HepG2 (cell line): ENCODE results near the gene SUPT6H. TPM values are rescaled to one million over a fixed set of nuclear protein-coding genes. Genes with fewer than 3 reads are reported as not detected.
A peak's percentile ranks its signal among the peaks of the same experiment; 100 is the strongest.

Experiments used
- ATF2 ChIP-seq: sonication (generic); formaldehyde crosslinking; IDR thresholded peaks from 2 replicates; pipeline ENCODE4 v1.4.0; 2020; ENCODE audit warnings: missing genetic modification reagents
- FIP1L1 ChIP-seq: fragments of 200-400 bp; formaldehyde crosslinking; IDR thresholded peaks from 2 replicates; pipeline ENCODE4 v1.6.1; 2018; ENCODE audit warnings: low read depth, mild to moderate bottlenecking, low read length, moderate library complexity, borderline replicate concordance; ENCODE audit not compliant: insufficient read depth
- HDAC2 ChIP-seq: sonication (generic); formaldehyde crosslinking; IDR thresholded peaks from 2 replicates; pipeline ENCODE4 v1.4.0; 2020; ENCODE audit warnings: missing genetic modification reagents
- HMGXB3 ChIP-seq: sonication (generic); formaldehyde crosslinking; IDR thresholded peaks from 2 replicates; pipeline ENCODE4 v1.4.0; 2020; ENCODE audit warnings: missing genetic modification reagents, borderline replicate concordance
- HNF4A ChIP-seq: sonication (generic); formaldehyde crosslinking; IDR thresholded peaks from 2 replicates; pipeline ENCODE4 v1.4.0; 2020; ENCODE audit warnings: missing genetic modification reagents
- MTF2 ChIP-seq: sonication (generic); formaldehyde crosslinking; IDR thresholded peaks from 2 replicates; pipeline ENCODE4 v1.5.0; 2020; ENCODE audit warnings: missing genetic modification reagents, borderline replicate concordance
- NFKBIZ ChIP-seq: IDR thresholded peaks from 2 replicates; pipeline ENCODE4 v1.6.1; 2018; ENCODE audit warnings: missing genetic modification reagents, missing compliant biosample characterization
- NR2F1 ChIP-seq, 2 experiments: fragments of 450-650 bp in 1 of 2; formaldehyde crosslinking in 1 of 2; IDR thresholded peaks; 2 replicates each; pipeline versions ENCODE4 v1.5.0 to v1.6.1; 2016 to 2020; ENCODE audit warnings: mild to moderate bottlenecking in 1 of 2, missing compliant biosample characterization in 1 of 2, missing genetic modification reagents in 1 of 2, moderate library complexity in 1 of 2
- SMAD9 ChIP-seq: sonication (generic); formaldehyde crosslinking; IDR thresholded peaks from 2 replicates; pipeline ENCODE4 v1.5.1; 2020; ENCODE audit warnings: mild to moderate bottlenecking, missing genetic modification reagents
- SP4 ChIP-seq: sonication (generic); formaldehyde crosslinking; IDR thresholded peaks from 2 replicates; pipeline ENCODE4 v1.8.1; 2023; ENCODE audit warnings: mild to moderate bottlenecking, missing genetic modification reagents
- TERF1 ChIP-seq: sonication (generic); formaldehyde crosslinking; IDR thresholded peaks from 2 replicates; pipeline ENCODE4 v1.8.0; 2022; ENCODE audit warnings: mild to moderate bottlenecking, missing genetic modification reagents, moderate library complexity
- ZFAT ChIP-seq: sonication (generic); formaldehyde crosslinking; conservative IDR thresholded peaks from 2 replicates; pipeline ENCODE4 v1.8.1; 2023; ENCODE audit warnings: missing genetic modification reagents, inconsistent platforms
- ZNF24 ChIP-seq: fragments of 450-650 bp; IDR thresholded peaks from 2 replicates; pipeline ENCODE4 v1.6.1; 2017; ENCODE audit warnings: antibody characterized with exemption, mild to moderate bottlenecking
- ZNF362 ChIP-seq: sonication (generic); formaldehyde crosslinking; IDR thresholded peaks from 2 replicates; pipeline ENCODE4 v1.4.0; 2020; ENCODE audit warnings: missing genetic modification reagents, mild to moderate bottlenecking, borderline replicate concordance
- ZNF547 ChIP-seq: sonication (generic); formaldehyde crosslinking; IDR thresholded peaks from 2 replicates; pipeline ENCODE4 v1.5.1; 2020; ENCODE audit warnings: mild to moderate bottlenecking, missing genetic modification reagents
- ZNF576 ChIP-seq: sonication (generic); formaldehyde crosslinking; IDR thresholded peaks from 2 replicates; pipeline ENCODE4 v1.4.0; 2020; ENCODE audit warnings: mild to moderate bottlenecking, missing genetic modification reagents
- ZNF652 ChIP-seq: IDR thresholded peaks from 2 replicates; pipeline ENCODE4 v1.6.1; 2016; ENCODE audit warnings: low read depth, borderline replicate concordance
- polyA plus RNA-seq, 8 experiments: library from polyadenylated mRNA; depleted of rRNA in 3 of 8; stranded (reverse) in 7 of 8; unstranded in 1 of 8; fragments of >200 nt; fragmentation: Illumina TruSeq in 4 of 8; extraction: Trizol in 4 of 8; gene quantifications; 2 replicates each; pipeline versions ENCODE4 v1.2.1 to v1.2.3, GENCODE V29; 2011 to 2016; ENCODE audit warnings: low read depth in 4 of 8, missing spikeins in 1 of 8, mixed read lengths in 1 of 8; ENCODE audit not compliant: insufficient read depth in 1 of 8
- total RNA-seq, 5 experiments: library from RNA; depleted of rRNA; stranded (reverse); fragments of >200 nt; fragmentation: Illumina TruSeq; extraction: Trizol; gene quantifications; 2 replicates each; pipeline ENCODE4 v1.2.3, GENCODE V29; 2016; ENCODE audit warnings: low read depth in 1 of 5
- TF ChIP-seq, protein P1 (sequence below): sonication (generic); formaldehyde crosslinking; IDR thresholded peaks from 2 replicates; pipeline ENCODE4 v1.8.1; 2023; ENCODE audit warnings: mild to moderate bottlenecking, missing genetic modification reagents, borderline replicate concordance

SUPT6H gene
- total and polyA plus RNA-seq, 2 of the 13 experiments (the other 11 are each of a cell fraction or from before 2014, with no cell fraction given): 32.7 to 39.9 TPM

- TF ChIP-seq TERF1 (CRISPR knock-in tag) (no peak), NFKBIZ (CRISPR knock-in tag) (no peak), ZNF652 (CRISPR knock-in tag) (no peak), ZNF547 (CRISPR knock-in tag) (no peak), HMGXB3 (CRISPR knock-in tag) (no peak), SP4 (CRISPR knock-in tag) (no peak), FIP1L1 (no peak), NR2F1 (CRISPR knock-in tag; IDR thresholded peaks at IDR 0.05) (0 out of 4 replicates have a peak, but pooled peaks of 1 of the 2 experiments have one; percentile 20), HDAC2 (peak; percentile 68), ZNF362 (CRISPR knock-in tag) (peak; percentile 27; the same call in 1 of the 2 replicates), ZFAT (CRISPR knock-in tag) (no peak), HNF4A (CRISPR knock-in tag) (peak; percentile 43), MTF2 (CRISPR knock-in tag) (no peak), SMAD9 (CRISPR knock-in tag) (no peak), ZNF24 (no peak), ZNF576 (no peak), ATF2 (CRISPR knock-in tag) (no peak; the same call in 1 of the 2 replicates)
- TF ChIP-seq, protein P1, sequence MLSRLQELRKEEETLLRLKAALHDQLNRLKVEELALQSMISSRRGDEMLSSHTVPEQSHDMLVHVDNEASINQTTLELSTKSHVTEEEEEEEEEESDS (CRISPR knock-in tag): no peak
Measured at GRCh38 chr17:28744972-28745785, 83.2 kb downstream of the SUPT6H start (continued).
